Tibial nerve (tissue), 4 donors: Measurements from ENCODE around the gene PMM2.

Experiments
- EP300 ChIP-seq, 2 donors: sonication (generic); formaldehyde crosslinking; IDR thresholded peaks; one replicate each; pipeline ENCODE4 v1.6.1; 2017; ENCODE audit warnings: antibody characterized with exemption in 2 of 2, mild to moderate bottlenecking in 1 of 2
- POLR2A ChIP-seq, 2 donors: fragments of 450-650 bp; IDR thresholded peaks; one replicate each; pipeline ENCODE4 v1.6.1; 2017; ENCODE audit warnings: antibody characterized with exemption in 2 of 2, mild to moderate bottlenecking in 2 of 2, moderate library complexity in 2 of 2
- TF ChIP-seq, protein P1 (sequence below), 5 experiments: fragments of 200-600 bp in 3 of 5; fragments of 450-650 bp in 2 of 5; sonication (generic) in 3 of 5; IDR thresholded peaks; one replicate each; pipeline ENCODE4 v1.5.1; 2016 to 2019; ENCODE audit warnings: antibody characterized with exemption in 5 of 5, mild to moderate bottlenecking in 3 of 5, moderate library complexity in 2 of 5

DNA sequence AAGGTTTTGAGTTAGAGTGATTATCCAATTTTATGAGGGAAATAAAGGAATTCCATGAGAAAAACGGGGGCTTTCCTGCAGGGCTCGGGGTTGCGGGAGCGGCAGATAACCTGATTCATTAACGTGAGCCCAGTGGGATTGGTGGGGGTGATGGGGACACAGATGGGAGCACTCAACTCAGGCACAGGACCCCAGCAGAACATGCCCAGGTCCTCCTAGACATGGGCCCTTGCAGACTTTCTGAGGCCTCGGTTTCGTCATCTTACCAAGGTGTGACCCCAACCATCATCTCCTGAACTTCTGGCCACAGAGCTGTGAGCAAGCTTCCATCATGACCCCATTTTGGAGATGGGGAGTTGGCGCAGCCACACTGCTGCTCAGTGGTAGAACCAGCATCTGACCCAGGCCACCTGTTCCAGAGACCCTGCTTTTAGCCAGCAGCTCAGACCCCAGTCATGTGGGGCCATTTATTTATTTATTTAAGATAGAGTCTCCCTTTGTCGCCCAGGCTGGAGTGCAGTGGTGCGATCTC, 48.8 kb downstream of the PMM2 start:
- TF ChIP-seq, protein P1, sequence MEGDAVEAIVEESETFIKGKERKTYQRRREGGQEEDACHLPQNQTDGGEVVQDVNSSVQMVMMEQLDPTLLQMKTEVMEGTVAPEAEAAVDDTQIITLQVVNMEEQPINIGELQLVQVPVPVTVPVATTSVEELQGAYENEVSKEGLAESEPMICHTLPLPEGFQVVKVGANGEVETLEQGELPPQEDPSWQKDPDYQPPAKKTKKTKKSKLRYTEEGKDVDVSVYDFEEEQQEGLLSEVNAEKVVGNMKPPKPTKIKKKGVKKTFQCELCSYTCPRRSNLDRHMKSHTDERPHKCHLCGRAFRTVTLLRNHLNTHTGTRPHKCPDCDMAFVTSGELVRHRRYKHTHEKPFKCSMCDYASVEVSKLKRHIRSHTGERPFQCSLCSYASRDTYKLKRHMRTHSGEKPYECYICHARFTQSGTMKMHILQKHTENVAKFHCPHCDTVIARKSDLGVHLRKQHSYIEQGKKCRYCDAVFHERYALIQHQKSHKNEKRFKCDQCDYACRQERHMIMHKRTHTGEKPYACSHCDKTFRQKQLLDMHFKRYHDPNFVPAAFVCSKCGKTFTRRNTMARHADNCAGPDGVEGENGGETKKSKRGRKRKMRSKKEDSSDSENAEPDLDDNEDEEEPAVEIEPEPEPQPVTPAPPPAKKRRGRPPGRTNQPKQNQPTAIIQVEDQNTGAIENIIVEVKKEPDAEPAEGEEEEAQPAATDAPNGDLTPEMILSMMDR (IDR thresholded peaks at IDR 0.05): no peak
- TF ChIP-seq EP300 (IDR thresholded peaks at IDR 0.05) (no peak), POLR2A (IDR thresholded peaks at IDR 0.05) (no peak)
